Endothelial cell of umbilical vein (primary cell): ENCODE results near the gene RABGAP1. TPM values are rescaled to one million over a fixed set of nuclear protein-coding genes. Genes with fewer than 3 reads are reported as not detected.

Experiments used
- BruUV-seq: library from RNA; stranded (reverse); fragments of 400-500 nt; replicated peaks from 2 replicates; lab custom pipeline; 2021; lab: Mats Ljungman, UMichigan
- CTCF ChIA-PET: fragments of 300-600, 350-600 bp; sonication (Branson Sonifier 250); formaldehyde crosslinking; loops from one replicate; lab custom pipeline; 2021; ENCODE audit warnings: antibody characterized with exemption, inconsistent platforms; lab: Charles Lee
- POLR2A ChIA-PET: fragments of 300-600, 350-600 bp; sonication (Branson Sonifier 250); formaldehyde crosslinking; loops from one replicate; lab custom pipeline; 2021; ENCODE audit warnings: antibody characterized with exemption, inconsistent platforms; lab: Charles Lee
- DNase-seq: peaks from one replicate; pipeline ENCODE4 v3.0.0-alpha.2; 2011; ENCODE audit warnings: low read depth, low spot score
- FAIRE-seq: peaks from 2 replicates; lab custom pipeline; 2011; peaks lifted over from hg19 to GRCh38; lab: Jason Lieb, UNC
- H2AFZ ChIP-seq: 2 replicates; pipeline ENCODE4 v1.6.0; 2012; ENCODE audit warnings: low read depth, low read length, control low read depth, inconsistent platforms
- H3K27ac ChIP-seq: 2 replicates; pipeline ENCODE4 v1.5.1; 2011; ENCODE audit warnings: low read depth, mild to moderate bottlenecking, control low read depth, low read length, moderate library complexity; ENCODE audit not compliant: insufficient read depth
- H3K27me3 ChIP-seq, 2 experiments: 2 replicates each; pipeline versions ENCODE4 v1.6.0 to v1.6.1; 2011; ENCODE audit warnings: low read length in 2 of 2, mixed read lengths in 1 of 2; ENCODE audit not compliant: control insufficient read depth in 2 of 2, insufficient read depth in 2 of 2
- H3K36me3 ChIP-seq, 2 experiments: 2 replicates in 1 of 2; 3 replicates in 1 of 2; pipeline ENCODE4 v1.5.1; 2011; ENCODE audit warnings: low read length in 2 of 2, mild to moderate bottlenecking in 1 of 2, moderate library complexity in 1 of 2; ENCODE audit not compliant: control insufficient read depth in 2 of 2, insufficient read depth in 2 of 2; ENCODE audit errors: extremely low read depth in 1 of 2
- H3K4me1 ChIP-seq: 3 replicates; pipeline ENCODE4 v1.5.1; 2011; ENCODE audit warnings: mild to moderate bottlenecking, low read length; ENCODE audit not compliant: control insufficient read depth, insufficient read depth; ENCODE audit errors: extremely low read depth
- H3K4me2 ChIP-seq: 2 replicates; pipeline ENCODE4 v1.6.1; 2011; ENCODE audit warnings: low read length, control low read depth, mixed read lengths; ENCODE audit not compliant: insufficient read depth
- H3K4me3 ChIP-seq, 3 experiments: fragments of 200-600 bp in 1 of 3; sonication (generic), shearing (Covaris generic) in 1 of 3; replicated peaks in 1 of 3; 2 replicates each; pipeline ENCODE4 v1.5.1; 2011 to 2016; ENCODE audit warnings: control low read depth in 3 of 3, low read length in 3 of 3, mild to moderate bottlenecking in 2 of 3, inconsistent platforms in 1 of 3, low read depth in 1 of 3, moderate library complexity in 1 of 3; ENCODE audit not compliant: insufficient read depth in 1 of 3
- H3K79me2 ChIP-seq: 2 replicates; pipeline ENCODE4 v1.6.0; 2012; ENCODE audit warnings: low read length, inconsistent platforms; ENCODE audit not compliant: control insufficient read depth, insufficient read depth
- H3K9ac ChIP-seq: replicated peaks from 2 replicates; pipeline ENCODE3; 2011; ENCODE audit warnings: low read length, control low read depth; ENCODE audit not compliant: insufficient read depth; ENCODE audit errors: extremely low read depth
- H3K9me1 ChIP-seq: replicated peaks from 3 replicates; pipeline ENCODE4 v1.6.0; 2011; ENCODE audit warnings: mild to moderate bottlenecking, low read length; ENCODE audit not compliant: control insufficient read depth, insufficient read depth; ENCODE audit errors: extremely low read depth
- H3K9me3 ChIP-seq: replicated peaks from 2 replicates; pipeline ENCODE4 v1.5.1; 2012; ENCODE audit warnings: low read length, inconsistent platforms; ENCODE audit not compliant: control insufficient read depth, insufficient read depth
- H4K20me1 ChIP-seq: replicated peaks from 2 replicates; pipeline ENCODE3; 2011; ENCODE audit warnings: mild to moderate bottlenecking, low read length; ENCODE audit not compliant: control insufficient read depth, insufficient read depth; ENCODE audit errors: extremely low read depth
- EZH2 ChIP-seq: IDR thresholded peaks from 2 replicates; pipeline ENCODE4 v1.6.1; 2012; ENCODE audit warnings: borderline replicate concordance, low read depth, mild to moderate bottlenecking, moderate library complexity, low read length, inconsistent platforms; ENCODE audit not compliant: severe bottlenecking
- FOS ChIP-seq: IDR thresholded peaks from 2 replicates; pipeline ENCODE4 v1.6.1; 2011; ENCODE audit warnings: mild to moderate bottlenecking, low read length, moderate library complexity, borderline replicate concordance; ENCODE audit not compliant: insufficient read depth
- GATA2 ChIP-seq: IDR thresholded peaks from 2 replicates; pipeline ENCODE4 v1.7.0; 2011; ENCODE audit warnings: low read depth, mild to moderate bottlenecking, moderate library complexity, mixed read lengths, low read length; ENCODE audit not compliant: insufficient read length, insufficient read depth
- JUN ChIP-seq: IDR thresholded peaks from 2 replicates; pipeline ENCODE4 v1.6.1; 2011; ENCODE audit warnings: borderline replicate concordance, low read depth; ENCODE audit not compliant: insufficient read length, insufficient read depth
- MYC ChIP-seq: IDR thresholded peaks from one replicate; pipeline ENCODE4 v1.6.1; 2011; ENCODE audit warnings: mild to moderate bottlenecking, low read depth, low read length
- POLR2A ChIP-seq: IDR thresholded peaks from 2 replicates; pipeline ENCODE4 v1.6.1; 2012; ENCODE audit warnings: low read depth, mild to moderate bottlenecking, control low read depth, low read length
- POLR2AphosphoS5 ChIP-seq: IDR thresholded peaks from 2 replicates; pipeline ENCODE4 v1.6.1; 2012; ENCODE audit warnings: low read depth, mild to moderate bottlenecking, control low read depth, low read length, moderate library complexity; ENCODE audit not compliant: insufficient read depth
- dilution Hi-C: fragments of 300-500 bp; cut with MboI; formaldehyde crosslinking; loops from one replicate; pipeline ENCODE4 v1.15.0; 2019; ENCODE audit warnings: low sequenced_read_pairs; ENCODE audit not compliant: extremely low pct_ligation_motif_present
- intact Hi-C: fragments of 100-400 bp; cut with micrococcal nuclease; formaldehyde crosslinking; loops from one replicate; pipeline ENCODE4 v1.10.0; 2022
- polyA plus RNA-seq, 4 experiments: library from polyadenylated mRNA; depleted of rRNA in 3 of 4; stranded (reverse) in 3 of 4; unstranded in 1 of 4; fragments of >200 nt; gene quantifications; 2 replicates each; pipeline versions ENCODE4 v1.2.1 to v1.2.3, GENCODE V29; 2011 to 2012; ENCODE audit warnings: missing spikeins in 1 of 4
- total RNA-seq: library from RNA; stranded (reverse); gene quantifications from 2 replicates; pipeline ENCODE4 v1.2.3, GENCODE V29; 2021
- TF ChIP-seq, protein P1 (sequence below), 2 donors: IDR thresholded peaks; 1 replicate in 1 of 2; 2 replicates in 1 of 2; pipeline ENCODE4 v1.5.1; 2011; ENCODE audit warnings: low read length in 2 of 2, mild to moderate bottlenecking in 2 of 2, moderate library complexity in 2 of 2, control low read depth in 1 of 2, inconsistent platforms in 1 of 2, low read depth in 1 of 2; ENCODE audit not compliant: insufficient read depth in 1 of 2; ENCODE audit errors: extremely low read depth in 1 of 2
- TF ChIP-seq, protein P2 (sequence below): IDR thresholded peaks from 2 replicates; pipeline ENCODE4 v1.6.1; 2011; ENCODE audit not compliant: insufficient read depth, insufficient read length

The RABGAP1 gene
- total and polyA plus RNA-seq, 2 donors (not counting 3 experiments of a cell fraction or from before 2014, with no cell fraction given): 19.0 to 53.6 TPM

DNA sequence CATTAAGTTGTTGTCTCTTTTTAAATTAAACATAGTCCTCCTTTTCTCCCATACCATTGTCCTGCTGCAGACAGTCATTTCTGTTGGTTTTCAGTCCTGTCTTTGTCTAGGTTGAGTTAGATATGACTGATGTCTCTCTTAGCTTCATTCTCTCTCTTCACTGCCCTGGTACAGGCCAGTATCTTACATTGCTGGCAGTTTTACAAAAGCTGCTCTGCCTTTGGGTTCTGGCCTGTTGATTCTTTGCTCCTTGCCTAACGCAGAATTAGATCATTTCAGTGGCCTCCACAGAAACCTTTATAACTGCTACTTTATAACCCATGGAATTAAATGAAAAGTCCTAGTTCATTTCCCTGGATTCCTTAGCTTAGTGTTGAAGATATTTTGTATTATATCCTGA is 126.3 kb downstream of the RABGAP1 start:
- dilution Hi-C loops: no loop called here
- no peak overlapping the region for H2AFZ ChIP-seq
- no peak overlapping the region for H3K4me3 ChIP-seq
- no peaks in the 10 kb centered on the region for H4K20me1 ChIP-seq
- TF ChIP-seq JUN (no peak), GATA2 (no peak)
- TF ChIP-seq, protein P1, sequence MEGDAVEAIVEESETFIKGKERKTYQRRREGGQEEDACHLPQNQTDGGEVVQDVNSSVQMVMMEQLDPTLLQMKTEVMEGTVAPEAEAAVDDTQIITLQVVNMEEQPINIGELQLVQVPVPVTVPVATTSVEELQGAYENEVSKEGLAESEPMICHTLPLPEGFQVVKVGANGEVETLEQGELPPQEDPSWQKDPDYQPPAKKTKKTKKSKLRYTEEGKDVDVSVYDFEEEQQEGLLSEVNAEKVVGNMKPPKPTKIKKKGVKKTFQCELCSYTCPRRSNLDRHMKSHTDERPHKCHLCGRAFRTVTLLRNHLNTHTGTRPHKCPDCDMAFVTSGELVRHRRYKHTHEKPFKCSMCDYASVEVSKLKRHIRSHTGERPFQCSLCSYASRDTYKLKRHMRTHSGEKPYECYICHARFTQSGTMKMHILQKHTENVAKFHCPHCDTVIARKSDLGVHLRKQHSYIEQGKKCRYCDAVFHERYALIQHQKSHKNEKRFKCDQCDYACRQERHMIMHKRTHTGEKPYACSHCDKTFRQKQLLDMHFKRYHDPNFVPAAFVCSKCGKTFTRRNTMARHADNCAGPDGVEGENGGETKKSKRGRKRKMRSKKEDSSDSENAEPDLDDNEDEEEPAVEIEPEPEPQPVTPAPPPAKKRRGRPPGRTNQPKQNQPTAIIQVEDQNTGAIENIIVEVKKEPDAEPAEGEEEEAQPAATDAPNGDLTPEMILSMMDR (IDR thresholded peaks at IDR 0.05; ENCODE audit: extremely low read depth in 1 of 2, insufficient read depth in 1 of 2, low read depth in 1 of 2, low read length in 2 of 2): no peak
- ChIA-PET POLR2A (no interaction called here), CTCF (no interaction called here)
- H3K4me1 ChIP-seq: peaks cover 5% of the 10 kb centered on the region
- no TSS peak for BruUV-seq
- H3K9me1 ChIP-seq: no peaks in the 10 kb centered on the region
- no peak overlapping the region for H3K4me2 ChIP-seq
- H3K9me3 ChIP-seq: no peaks in the 10 kb centered on the region
- H3K27me3 ChIP-seq: no peaks in the 10 kb centered on the region
- FAIRE-seq (no peak), DNase-seq (no peak)
- intact Hi-C loops: no loop called here
- no peak overlapping the region for H3K27ac ChIP-seq
- H3K36me3 ChIP-seq: peaks cover 4 to 6% of the 10 kb centered on the region in 2 experiments
- no peaks in the 10 kb centered on the region for H3K79me2 ChIP-seq
- H3K9ac ChIP-seq: no peak overlapping the region

DNA sequence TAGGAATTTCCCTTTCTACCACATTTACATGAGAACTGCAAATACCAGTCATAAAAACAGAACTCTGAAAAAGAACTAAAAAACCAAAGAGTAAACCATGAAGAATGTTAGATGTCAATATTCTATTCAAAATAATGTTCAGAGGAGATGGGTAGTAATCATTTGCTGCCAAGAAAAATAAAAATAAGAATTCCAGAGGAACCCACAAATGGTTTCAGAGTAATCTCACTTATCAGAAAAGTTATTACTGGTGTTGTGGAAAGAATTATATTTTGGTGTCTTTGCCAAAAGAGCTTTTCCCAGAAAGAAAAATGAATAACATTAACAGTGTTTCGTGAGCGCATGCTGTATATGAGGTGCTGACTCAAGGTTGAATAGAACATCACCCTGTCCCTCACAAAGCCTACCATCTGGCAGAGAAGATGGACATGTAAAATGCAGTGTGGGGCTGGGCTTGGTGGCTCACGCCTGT is 128.2 kb downstream of the RABGAP1 start:
- DNase-seq (peak; percentile 90), FAIRE-seq (no peak)
- Histone ChIP-seq H3K4me3 (no peak overlapping the region), H3K9ac (no peak overlapping the region), H2AFZ (no peak overlapping the region), H3K36me3 (peaks cover 6% of the 10 kb centered on the region in 2 experiments), H3K27ac (no peak overlapping the region), H3K4me2 (no peak overlapping the region), H3K9me3 (no peaks in the 10 kb centered on the region), H3K9me1 (no peaks in the 10 kb centered on the region), H3K27me3 (no peaks in the 10 kb centered on the region), H4K20me1 (no peaks in the 10 kb centered on the region), H3K4me1 (peaks cover 8% of the 10 kb centered on the region), H3K79me2 (no peaks in the 10 kb centered on the region)
- dilution Hi-C loops (no loop called here), intact Hi-C loops (no loop called here)
- CTCF ChIA-PET: interaction anchor here (0.8 to 1.8 kb wide), 4 partner anchors 13 to 280 kb away, joined by 3 to 5 read pairs (median 4); no protein-coding TSS in a partner anchor
- no peak for TF ChIP-seq FOS
- no peak for TF ChIP-seq MYC
- no peak for TF ChIP-seq JUN
- no peak for TF ChIP-seq EZH2
- TF ChIP-seq, protein P2, sequence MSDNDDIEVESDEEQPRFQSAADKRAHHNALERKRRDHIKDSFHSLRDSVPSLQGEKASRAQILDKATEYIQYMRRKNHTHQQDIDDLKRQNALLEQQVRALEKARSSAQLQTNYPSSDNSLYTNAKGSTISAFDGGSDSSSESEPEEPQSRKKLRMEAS: no peak
- no peak for TF ChIP-seq POLR2A
- no peak for TF ChIP-seq POLR2AphosphoS5
- TF ChIP-seq, protein P1 (IDR thresholded peaks at IDR 0.05; ENCODE audit: extremely low read depth in 1 of 2, insufficient read depth in 1 of 2, low read depth in 1 of 2, low read length in 2 of 2): no peak
- TF ChIP-seq GATA2: no peak
- POLR2A ChIA-PET: no interaction called here
- no TSS peak for BruUV-seq
